Hematopoietic multipotent progenitor cell treated with erythropoietin and hydrocortisone succinate and interleukin-3 and kit ligand, for 4 days (in vitro differentiated cells): ENCODE data around the gene ALPP.

Experiments
- DNase-seq: peaks from one replicate; pipeline ENCODE4 v3.0.0-alpha.2; 2015

Gene ALPP

GRCh38 chr2:232431705-232432590 is 53.4 kb downstream of the ALPP start:
- DNase-seq = no peak
